ENCODE measurements around the gene ACSL3.

The ACSL3 gene

GRCh38 chr2:222884805-222885424 lies 24.1 kb downstream of the ACSL3 start:
- ChIA-PET POLR2A (ENCODE audit: low non-redundant PET) (no interaction called here), CTCF (no interaction called here)
- TF ChIP-seq CTCF (conservative IDR thresholded peaks at IDR 0.05; ENCODE audit: low read depth), result no peak
- H3K27ac ChIP-seq, result no peak overlapping the region
- DNase-seq (ENCODE audit: low spot score), result no peak

- no peak for TF ChIP-seq CTCF (conservative IDR thresholded peaks at IDR 0.05; ENCODE audit: low read depth)
- H3K27ac ChIP-seq, result no peak overlapping the region
- POLR2A ChIA-PET (ENCODE audit: low non-redundant PET), result no interaction called here
- CTCF ChIA-PET, result no interaction called here
- no peak for DNase-seq (ENCODE audit: low spot score)
Measured at GRCh38 chr2:222887124-222887523, 26.3 kb downstream of the ACSL3 start.

GRCh38 chr2:222888716-222889115 lies 27.9 kb downstream of the ACSL3 start:
- no peak for TF ChIP-seq CTCF (conservative IDR thresholded peaks at IDR 0.05; ENCODE audit: low read depth)

GRCh38 chr2:222891890-222892289 lies 31.1 kb downstream of the ACSL3 start:
- POLR2A ChIA-PET (ENCODE audit: low non-redundant PET), result no interaction called here
- no peak overlapping the region for H3K27ac ChIP-seq
- no peak for DNase-seq (ENCODE audit: low spot score)
- TF ChIP-seq CTCF (conservative IDR thresholded peaks at IDR 0.05; ENCODE audit: low read depth), result no peak
- CTCF ChIA-PET, result interaction anchor here (0.7 kb wide), 1 partner anchor 86 kb away, joined by 3 read pairs; no protein-coding TSS in a partner anchor

More at GRCh38 chr2:222888716-222889115, 27.9 kb downstream of the ACSL3 start:
- POLR2A ChIA-PET (ENCODE audit: low non-redundant PET), result no interaction called here
- no peak overlapping the region for H3K27ac ChIP-seq
- no peak for DNase-seq (ENCODE audit: low spot score)
- CTCF ChIA-PET, result no interaction called here

- ChIA-PET CTCF (interaction anchor here (0.7 kb wide), 1 partner anchor 86 kb away, joined by 3 read pairs; no protein-coding TSS in a partner anchor), POLR2A (ENCODE audit: low non-redundant PET) (no interaction called here)
- no peak for TF ChIP-seq CTCF (conservative IDR thresholded peaks at IDR 0.05; ENCODE audit: low read depth)
- DNase-seq (ENCODE audit: low spot score), result peak; percentile 25
- H3K27ac ChIP-seq, result no peak overlapping the region
Measured at GRCh38 chr2:222892321-222892720, 31.5 kb downstream of the ACSL3 start.

- H3K27ac ChIP-seq, result no peak overlapping the region
- CTCF ChIA-PET, result interaction anchor here (0.7 kb wide), 1 partner anchor 86 kb away, joined by 3 read pairs; no protein-coding TSS in a partner anchor
Measured at GRCh38 chr2:222892761-222893160, 31.9 kb downstream of the ACSL3 start.

More at GRCh38 chr2:222892761-222893160, 31.9 kb downstream of the ACSL3 start:
- DNase-seq (ENCODE audit: low spot score), result no peak
- TF ChIP-seq CTCF (conservative IDR thresholded peaks at IDR 0.05; ENCODE audit: low read depth), result no peak
- POLR2A ChIA-PET (ENCODE audit: low non-redundant PET), result no interaction called here

Data from RWPE1 (cell line).